ENCODE measurements around the gene SLC22A31. TPM values are rescaled to one million over a fixed set of nuclear protein-coding genes. Genes with fewer than 3 reads are reported as not detected.

The SLC22A31 gene
- total RNA-seq, 2 experiments from 2014 or later, result 0.49 to 1.3 TPM

DNA sequence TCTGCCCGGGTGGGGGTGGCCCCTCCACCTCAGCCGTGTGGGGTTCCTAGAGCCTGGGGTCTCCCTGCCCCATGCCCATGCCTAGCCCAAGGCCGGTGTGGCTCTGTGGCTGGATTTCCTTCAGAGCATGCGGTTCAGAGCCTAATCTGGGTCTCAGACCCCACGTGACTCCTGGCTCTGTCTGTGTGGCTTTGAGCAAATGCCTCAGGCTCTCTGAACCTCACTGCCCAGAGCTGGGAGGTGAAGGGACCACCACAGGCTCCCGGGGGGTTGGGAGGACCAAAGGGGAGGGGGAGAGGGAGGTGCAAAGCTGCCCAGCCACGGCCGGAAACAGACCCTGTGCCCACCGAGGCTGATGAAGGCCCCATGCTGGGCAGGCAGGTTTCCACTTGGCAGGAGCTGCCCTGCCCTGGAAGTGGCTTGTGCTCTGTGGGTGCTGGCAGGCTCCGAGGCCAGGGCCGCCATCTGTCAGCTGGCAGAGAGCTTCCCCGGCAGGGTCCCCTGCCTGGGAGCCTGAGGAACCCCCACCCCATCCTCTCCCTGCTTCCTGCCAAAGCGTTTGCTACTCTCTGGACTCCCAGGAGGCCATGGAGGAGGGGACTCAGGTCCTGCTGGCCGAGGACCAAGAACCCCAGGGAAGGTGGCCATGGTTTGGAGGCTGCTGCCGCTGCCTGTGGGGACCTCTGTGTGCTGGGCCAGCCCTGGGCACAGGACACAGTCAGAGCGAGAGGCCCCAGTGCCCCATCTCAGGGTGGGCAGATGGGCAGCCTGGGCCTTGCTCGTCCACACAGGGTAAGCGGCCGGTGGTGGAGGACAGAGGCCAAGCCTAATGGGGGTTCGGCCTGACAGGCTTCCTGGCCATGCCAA is 24.8 kb downstream of the SLC22A31 start:
- no peak overlapping the region for H3K4me3 Mint-ChIP-seq
- CTCF ChIA-PET, result interaction anchor here (0.7 kb wide), 1 partner anchor 366 kb away, joined by 3 read pairs; no protein-coding TSS in a partner anchor
- POLR2A ChIA-PET, result no interaction called here

DNA sequence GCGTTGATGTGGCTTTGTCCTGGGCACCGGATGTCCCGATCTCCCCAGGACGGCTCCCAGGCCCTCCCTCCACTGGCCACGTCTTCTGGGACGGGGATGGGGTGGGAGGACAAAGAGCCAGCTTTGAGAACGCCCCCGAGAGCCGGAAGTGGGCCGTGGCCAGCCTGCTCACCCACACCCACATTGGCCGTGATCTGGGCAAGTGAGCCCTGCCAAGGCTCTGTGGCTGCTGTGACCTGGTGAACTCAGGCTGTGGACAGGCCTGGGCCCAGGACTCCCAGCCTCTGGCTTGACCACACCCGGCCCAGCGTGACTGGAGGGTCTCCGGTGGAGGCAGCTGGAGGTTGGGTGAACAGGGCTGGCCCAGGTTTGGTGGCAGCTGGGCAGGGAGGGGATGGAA is 25.5 kb downstream of the SLC22A31 start:
- Mint-ChIP-seq H3K27me3 (peaks cover 3% of the 10 kb centered on the region), H3K9me3 (ENCODE audit: low read depth) (no peaks in the 10 kb centered on the region)
- POLR2A ChIA-PET, result no interaction called here

More for the DNA sequence above, 24.8 kb downstream of the SLC22A31 start:
- Mint-ChIP-seq H3K27me3 (peaks cover 3% of the 10 kb centered on the region), H3K36me3 (ENCODE audit: low read depth) (no peaks in the 10 kb centered on the region), H3K4me1 (peaks cover 5% of the 10 kb centered on the region), H3K9me3 (ENCODE audit: low read depth) (no peaks in the 10 kb centered on the region), H3K27ac (no peak overlapping the region)
- ATAC-seq (no peak), DNase-seq (no peak)
- intact Hi-C loops (cut with DNase I, micrococcal nuclease), result no loop called here

DNA sequence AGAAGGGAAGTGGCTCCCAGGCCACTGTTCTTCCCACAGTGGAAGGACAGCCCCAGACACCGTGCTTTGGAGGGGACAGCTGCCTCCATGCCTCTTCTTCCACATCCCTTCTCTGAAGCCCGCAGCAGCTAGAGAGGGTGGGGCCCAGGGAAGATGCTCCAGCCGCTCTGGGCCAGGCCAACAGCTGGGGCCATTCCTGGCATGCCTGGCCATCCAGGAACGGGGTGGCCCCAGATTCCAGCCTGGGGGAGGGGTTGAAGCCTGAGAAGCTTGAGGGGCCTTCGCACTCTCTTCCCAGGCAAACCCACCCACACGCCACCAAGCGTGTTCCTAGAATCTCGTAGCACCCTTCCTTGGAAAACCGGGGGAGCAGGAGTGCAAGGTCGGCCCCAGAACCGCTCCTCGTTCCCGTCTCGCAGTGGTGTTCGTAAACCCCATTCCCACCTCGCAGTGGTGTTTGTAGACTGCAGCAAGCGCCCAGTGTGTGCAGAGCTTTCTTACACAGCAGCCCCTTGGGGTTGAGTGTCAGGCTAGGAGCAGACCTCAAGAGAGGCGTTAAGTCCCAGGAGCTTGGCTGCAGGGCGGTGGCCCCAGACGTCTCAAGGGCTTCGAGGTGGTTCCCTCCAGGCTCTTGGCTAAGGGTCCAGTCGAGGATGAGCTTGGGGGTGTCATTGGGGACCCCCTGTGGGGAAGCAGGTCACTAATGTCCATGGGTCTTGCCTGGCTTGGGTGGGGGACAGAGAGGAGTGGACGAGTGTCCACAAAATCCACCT is 26.1 kb downstream of the SLC22A31 start:
- ChIA-PET CTCF (interaction anchor here (0.8 kb wide), 1 partner anchor 33 kb away, joined by 3 read pairs; no protein-coding TSS in a partner anchor), POLR2A (interaction anchor here (0.7 kb wide), 1 partner anchor 76 kb away, joined by 3 read pairs; no protein-coding TSS in a partner anchor)
- intact Hi-C loops (cut with DNase I, micrococcal nuclease), result no loop called here
- Mint-ChIP-seq H3K4me3 (no peak overlapping the region), H3K9me3 (ENCODE audit: low read depth) (no peaks in the 10 kb centered on the region), H3K36me3 (ENCODE audit: low read depth) (no peaks in the 10 kb centered on the region), H3K4me1 (peaks cover 7% of the 10 kb centered on the region), H3K27me3 (peaks cover 3% of the 10 kb centered on the region), H3K27ac (no peak overlapping the region)
- ATAC-seq, result no peak
- DNase-seq, result no peak

More for the DNA sequence above, 25.5 kb downstream of the SLC22A31 start:
- no peak overlapping the region for H3K4me3 Mint-ChIP-seq
- ATAC-seq (no peak), DNase-seq (no peak)
- intact Hi-C loops (cut with DNase I, micrococcal nuclease), result no loop called here
- H3K27ac Mint-ChIP-seq, result no peak overlapping the region
- H3K4me1 Mint-ChIP-seq, result peaks cover 7% of the 10 kb centered on the region
- CTCF ChIA-PET, result interaction anchor here (0.7 kb wide), 1 partner anchor 365 kb away, joined by 3 read pairs; no protein-coding TSS in a partner anchor
- no peaks in the 10 kb centered on the region for H3K36me3 Mint-ChIP-seq (ENCODE audit: low read depth)

DNA sequence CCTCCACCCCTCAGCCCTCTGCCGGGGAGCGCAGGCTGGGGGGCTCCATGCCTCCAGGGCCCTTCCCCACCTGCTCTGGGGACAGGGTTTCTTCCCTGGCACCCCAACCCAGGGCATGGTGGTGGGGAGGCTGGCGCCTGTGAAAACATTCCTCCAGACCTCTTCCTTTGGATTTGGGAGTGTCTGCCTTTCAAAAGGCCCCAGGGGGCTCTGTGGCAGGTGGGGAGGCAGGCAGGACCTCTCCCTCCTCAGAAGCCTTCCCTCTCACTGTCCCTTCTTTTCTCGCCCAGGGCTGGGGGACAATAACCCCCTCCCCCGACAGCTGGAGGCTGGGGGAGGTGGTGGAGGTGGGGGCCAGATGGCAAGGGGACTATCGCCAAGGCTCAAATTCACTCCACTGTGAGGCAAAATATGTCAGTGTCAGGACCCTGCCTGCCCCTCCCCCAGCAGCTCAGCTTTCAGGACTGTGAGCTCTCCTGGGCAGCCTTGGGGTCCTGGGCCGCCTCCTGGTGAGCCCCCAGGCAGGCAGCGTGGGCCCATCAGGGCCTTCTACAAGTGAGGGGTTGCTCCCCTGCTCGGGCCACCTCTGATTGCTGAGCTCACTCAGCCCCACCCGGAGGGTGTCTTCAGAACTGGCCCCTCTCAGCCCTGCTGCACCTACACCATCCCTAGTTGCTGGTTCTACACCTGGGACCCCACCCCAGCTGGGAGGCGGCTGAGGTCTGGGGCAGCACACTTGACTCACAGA is 27.0 kb downstream of the SLC22A31 start:
- no peak overlapping the region for H3K27ac Mint-ChIP-seq
- peaks cover 7% of the 10 kb centered on the region for H3K4me1 Mint-ChIP-seq
- CTCF ChIA-PET, result no interaction called here
- H3K36me3 Mint-ChIP-seq (ENCODE audit: low read depth), result no peaks in the 10 kb centered on the region
- POLR2A ChIA-PET, result interaction anchor here (0.7 kb wide), 1 partner anchor 75 kb away, joined by 3 read pairs; no protein-coding TSS in a partner anchor
- H3K4me3 Mint-ChIP-seq, result no peak overlapping the region
- no peak for DNase-seq
- intact Hi-C loops (cut with DNase I, micrococcal nuclease), result no loop called here
- H3K9me3 Mint-ChIP-seq (ENCODE audit: low read depth), result no peaks in the 10 kb centered on the region
- ATAC-seq, result no peak
- peaks cover 3% of the 10 kb centered on the region for H3K27me3 Mint-ChIP-seq

DNA sequence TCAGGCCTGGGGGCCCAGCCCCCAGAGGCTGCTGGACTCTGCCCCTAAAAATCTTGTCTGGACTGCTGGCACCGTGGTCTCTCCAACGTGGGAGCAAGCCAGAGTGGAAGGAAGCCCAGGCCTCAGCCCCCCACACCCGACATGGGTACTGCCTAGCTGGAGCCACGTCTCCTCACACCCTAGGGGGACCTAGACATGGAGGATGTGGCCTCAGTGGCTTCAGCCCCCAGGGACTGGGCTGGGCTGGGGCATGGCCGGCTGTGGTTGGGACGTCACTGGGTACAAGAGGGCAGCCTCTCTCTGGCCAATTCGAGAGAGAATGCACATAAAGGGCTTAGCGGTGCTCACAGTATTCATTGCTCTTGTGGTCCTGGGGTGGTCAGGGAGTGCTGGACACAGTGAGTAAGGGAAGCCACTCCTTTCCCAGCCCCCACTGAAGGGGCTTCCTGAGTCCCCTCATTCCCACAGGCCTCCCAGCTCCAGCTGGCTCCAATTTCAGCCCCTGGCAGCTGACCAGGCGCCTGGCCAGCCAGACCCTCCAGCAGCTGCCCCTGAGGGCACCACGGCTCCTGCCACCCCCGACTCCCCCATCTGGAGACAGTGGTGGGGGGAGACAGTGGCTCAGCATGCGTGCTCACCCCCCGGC is 27.7 kb downstream of the SLC22A31 start:
- Mint-ChIP-seq H3K27me3 (peaks cover 3% of the 10 kb centered on the region), H3K4me3 (no peak overlapping the region), H3K27ac (no peak overlapping the region), H3K9me3 (ENCODE audit: low read depth) (no peaks in the 10 kb centered on the region), H3K4me1 (peaks cover 7% of the 10 kb centered on the region), H3K36me3 (ENCODE audit: low read depth) (no peaks in the 10 kb centered on the region)
- no peak for DNase-seq
- intact Hi-C loops (cut with DNase I, micrococcal nuclease), result no loop called here
- no peak for ATAC-seq
- CTCF ChIA-PET, result interaction anchor here (0.7 kb wide), 1 partner anchor 29 kb away, joined by 3 read pairs; no protein-coding TSS in a partner anchor
- POLR2A ChIA-PET, result no interaction called here

DNA sequence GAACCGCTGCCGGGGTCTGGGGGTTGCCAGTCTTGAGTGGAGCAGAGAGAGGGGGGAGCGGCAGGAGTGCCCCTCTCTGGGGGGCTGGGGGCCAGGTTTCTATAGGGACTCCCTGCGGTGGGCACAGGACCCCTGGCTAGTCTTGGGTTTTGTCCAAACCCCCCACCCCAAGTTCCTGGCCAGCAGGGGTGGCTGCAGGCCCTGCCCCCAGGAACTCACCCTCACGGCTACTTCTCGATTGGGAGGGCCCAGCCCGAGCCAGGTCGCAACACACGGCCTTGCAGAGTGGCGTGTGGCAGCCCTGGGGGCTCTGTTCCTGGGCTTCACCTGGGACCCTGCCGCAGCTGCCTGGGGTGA is 28.2 kb downstream of the SLC22A31 start:
- intact Hi-C loops (cut with DNase I, micrococcal nuclease), result no loop called here
- Mint-ChIP-seq H3K4me3 (no peak overlapping the region), H3K27me3 (peaks cover 3% of the 10 kb centered on the region), H3K4me1 (peaks cover 7% of the 10 kb centered on the region), H3K36me3 (ENCODE audit: low read depth) (no peaks in the 10 kb centered on the region), H3K27ac (no peak overlapping the region), H3K9me3 (ENCODE audit: low read depth) (no peaks in the 10 kb centered on the region)
- DNase-seq (no peak), ATAC-seq (no peak)
- ChIA-PET CTCF (interaction anchor here (0.7 kb wide), 1 partner anchor 28 kb away, joined by 3 read pairs; no protein-coding TSS in a partner anchor), POLR2A (no interaction called here)

DNA sequence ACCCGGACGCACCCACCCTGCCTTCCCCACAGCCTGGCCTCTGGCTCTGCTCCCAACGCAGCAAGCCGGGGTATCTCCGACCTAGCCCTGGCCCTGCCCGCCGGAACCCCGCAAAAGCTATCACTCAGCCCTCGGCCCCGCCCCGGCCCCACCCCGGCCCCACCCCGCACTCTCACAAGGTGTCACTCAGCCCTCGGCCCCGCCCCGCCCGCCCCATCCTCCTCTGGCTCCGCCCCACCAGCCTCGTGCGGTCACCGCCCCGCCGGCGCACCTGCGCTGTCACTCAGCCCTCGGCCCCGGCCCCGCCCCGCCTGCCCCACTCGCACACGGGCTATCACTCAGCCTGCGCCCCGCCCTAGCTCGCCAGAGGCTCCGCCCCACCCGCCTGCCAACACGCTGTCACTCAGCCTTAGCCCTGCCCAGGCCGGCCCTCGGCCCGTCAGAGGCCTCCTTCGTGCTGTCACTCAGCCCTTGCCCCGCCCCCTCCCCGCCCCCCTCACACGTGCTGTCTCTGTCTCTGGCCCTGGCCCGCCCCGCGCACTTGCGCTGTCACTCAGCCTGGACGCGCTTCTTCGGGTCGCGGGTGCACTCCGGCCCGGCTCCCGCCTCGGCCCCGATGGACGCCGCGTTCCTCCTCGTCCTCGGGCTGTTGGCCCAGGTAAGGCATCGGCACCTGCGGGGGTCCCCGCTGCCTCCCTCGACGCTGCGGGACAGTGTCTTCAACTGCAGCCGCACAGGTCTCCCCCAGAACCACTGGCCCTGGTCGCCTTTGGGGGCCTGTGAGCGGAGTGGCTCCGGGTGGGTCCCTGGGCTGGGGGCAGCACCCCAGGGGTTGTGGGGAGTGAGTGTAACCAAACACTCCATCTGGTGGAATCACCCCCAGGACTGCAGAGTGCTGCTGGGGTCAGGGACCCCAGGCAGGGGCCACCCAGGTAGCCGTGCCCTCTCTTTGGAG is 28.8 kb downstream of the SLC22A31 start, which contains the start of gene CDH15:
Gene CDH15 (plus strand): TSS at position 533 of the 955 bp plus-strand sequence. CDS start 84 bp downstream, at position 617.
- DNase-seq, result peak; percentile 99
- CTCF ChIA-PET, result interaction anchor here (0.6 to 1.6 kb wide), 7 partner anchors 12 to 434 kb away, joined by 3 to 5 read pairs (median 3); partner anchors contain the start of gene ZNF778
- Mint-ChIP-seq H3K36me3 (ENCODE audit: low read depth) (no peaks in the 10 kb centered on the region), H3K4me3 (peak within 1 kb of the TSS; percentile 43), H3K9me3 (ENCODE audit: low read depth) (no peaks in the 10 kb centered on the region), H3K27me3 (peaks cover 3% of the 10 kb centered on the region), H3K27ac (peak within 1 kb of the TSS; percentile 38), H3K4me1 (peaks cover 7% of the 10 kb centered on the region)
- POLR2A ChIA-PET, result interaction anchor here (0.6 to 1.0 kb wide), 2 partner anchors 21 to 145 kb away, joined by 3 to 5 read pairs; no protein-coding TSS in a partner anchor
- intact Hi-C loops (cut with DNase I, micrococcal nuclease), result loop anchor here (1.0 to 2.0 kb wide), 12 partner anchors 21 to 718 kb away; partner anchors contain the start of genes ZNF778 (in 2 of the 2), APRT (in 1 of the 2), MVD (in 1 of the 2) and SNAI3 (in 1 of the 2)
- ATAC-seq, result peak; percentile 97

DNA sequence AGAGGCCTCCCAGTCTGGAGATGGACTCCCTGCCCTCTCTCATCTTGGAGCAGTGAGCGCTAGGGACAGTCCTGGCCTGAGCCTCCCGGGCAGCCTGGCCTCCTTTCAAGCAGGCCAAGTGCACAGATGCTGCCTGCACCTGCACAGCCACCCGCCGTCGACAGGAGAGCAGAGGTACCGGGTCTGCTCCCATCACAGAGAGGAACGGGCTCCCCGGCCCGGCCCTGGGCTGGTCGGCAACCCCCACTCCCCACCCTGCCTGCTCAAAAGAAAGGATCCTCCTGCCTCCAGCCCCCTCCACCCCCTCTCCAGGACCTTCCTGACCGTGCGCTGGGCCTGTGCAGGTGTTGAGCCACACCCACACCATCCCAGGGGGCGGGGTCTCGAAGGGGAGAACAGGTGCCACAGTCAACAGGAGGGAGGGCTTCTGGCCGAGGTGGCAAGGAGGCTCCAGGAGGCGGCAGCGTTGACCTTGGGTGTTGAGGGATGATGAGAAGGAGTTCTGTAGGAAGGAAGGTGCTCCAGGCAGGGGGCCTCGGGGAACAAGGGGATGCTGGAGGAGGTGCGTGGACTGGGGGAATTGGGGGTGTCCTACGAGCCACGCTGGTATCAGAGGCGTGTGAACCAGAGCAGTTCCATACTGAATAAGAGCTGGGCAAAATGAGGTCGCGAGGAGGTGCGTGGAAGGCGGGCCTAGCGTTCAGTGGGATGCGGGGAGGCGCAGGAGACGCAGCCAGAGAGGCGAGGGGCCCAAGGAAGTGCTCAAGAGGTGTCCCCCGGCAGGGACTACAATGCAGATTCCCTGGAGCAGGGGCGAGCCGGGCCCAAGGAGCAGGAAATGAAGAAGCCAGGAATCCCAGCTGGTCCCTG is 29.8 kb downstream of the SLC22A31 start:
- Mint-ChIP-seq H3K4me1 (peaks cover 7% of the 10 kb centered on the region), H3K9me3 (ENCODE audit: low read depth) (no peaks in the 10 kb centered on the region), H3K27ac (peak overlapping the region; percentile 38), H3K36me3 (ENCODE audit: low read depth) (no peaks in the 10 kb centered on the region), H3K27me3 (peaks cover 3% of the 10 kb centered on the region), H3K4me3 (peak overlapping the region; percentile 43)
- ChIA-PET POLR2A (interaction anchor here (0.6 to 1.0 kb wide), 2 partner anchors 22 to 145 kb away, joined by 3 to 5 read pairs; no protein-coding TSS in a partner anchor), CTCF (interaction anchor here (0.8 to 1.6 kb wide), 6 partner anchors 11 to 433 kb away, joined by 3 to 5 read pairs (median 3); partner anchors contain the start of gene ZNF778)
- intact Hi-C loops (cut with DNase I, micrococcal nuclease), result loop anchor here (1.0 to 2.0 kb wide), 12 partner anchors 22 to 717 kb away; partner anchors contain the start of genes ZNF778 (in 2 of the 2), APRT (in 1 of the 2), MVD (in 1 of the 2) and SNAI3 (in 1 of the 2)
- peak; percentile 3 for ATAC-seq
- DNase-seq, result peak; percentile 60

DNA sequence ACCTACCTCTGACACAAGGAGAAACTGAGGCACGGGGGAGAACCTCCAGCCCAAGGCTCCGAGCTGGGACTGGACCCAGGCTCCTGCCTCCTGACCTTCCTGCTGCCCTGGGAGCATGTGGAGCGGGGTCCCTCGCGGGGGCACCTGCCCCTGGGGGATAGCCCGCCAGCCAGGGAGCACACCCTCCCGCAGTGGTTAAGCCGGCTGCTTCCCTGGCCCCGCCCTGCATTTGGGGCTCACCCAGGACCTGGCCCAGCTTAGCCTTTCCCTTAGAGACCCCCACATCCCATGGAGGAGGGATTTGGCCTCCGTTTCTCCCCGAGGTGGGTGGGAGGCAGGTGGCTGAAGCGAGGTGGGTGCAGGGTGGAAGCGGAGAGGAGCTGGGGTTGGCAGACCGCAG is 30.6 kb downstream of the SLC22A31 start:
- H3K27me3 Mint-ChIP-seq, result peaks cover 3% of the 10 kb centered on the region
- POLR2A ChIA-PET, result no interaction called here
- intact Hi-C loops (cut with DNase I, micrococcal nuclease), result loop anchor here in 1 of 2 experiments (2.0 to 10.0 kb wide), 3 partner anchors 47 to 432 kb away; partner anchors contain the start of genes GALNS, TRAPPC2L and ZNF778

More for the DNA sequence above, 30.6 kb downstream of the SLC22A31 start:
- DNase-seq, result no peak
- CTCF ChIA-PET, result interaction anchor here (1.6 kb wide), 1 partner anchor 23 kb away, joined by 5 read pairs; no protein-coding TSS in a partner anchor
- H3K4me3 Mint-ChIP-seq, result no peak overlapping the region
- no peaks in the 10 kb centered on the region for H3K9me3 Mint-ChIP-seq (ENCODE audit: low read depth)
- H3K4me1 Mint-ChIP-seq, result peaks cover 7% of the 10 kb centered on the region
- H3K27ac Mint-ChIP-seq, result no peak overlapping the region
- H3K36me3 Mint-ChIP-seq (ENCODE audit: low read depth), result no peaks in the 10 kb centered on the region
- ATAC-seq, result no peak

Data from activated CD4-positive, alpha-beta T cell treated with anti-CD3 and anti-CD28 coated beads for 36 hours (primary cell).